MM.1S (cell line): ENCODE results near the gene SP4.

Source experiments
- CTCF ChIP-seq: fragments of 300-600 bp; sonication (generic); IDR thresholded peaks from 2 replicates; pipeline ENCODE4 v1.5.1; 2016; ENCODE audit warnings: antibody characterized with exemption, low read length, mixed read lengths
- EZH2 ChIP-seq: fragments of 300-600 bp; sonication (generic); optimal IDR thresholded peaks from 2 replicates; pipeline ENCODE3; 2017; ENCODE audit warnings: low read depth, mild to moderate bottlenecking, antibody characterized with exemption, low read length, mixed read lengths

GRCh38 chr7:21550076-21550475, 122.2 kb downstream of the SP4 start:
- TF ChIP-seq CTCF (no peak), EZH2 (no peak)
